Endothelial cell of umbilical vein (primary cell): ENCODE data around the gene BSND.

Experiments used
- CTCF ChIP-seq, 2 donors: IDR thresholded peaks; 1 replicate in 1 of 2; 2 replicates in 1 of 2; pipeline ENCODE4 v1.5.1; 2011; ENCODE audit warnings: low read length in 2 of 2, mild to moderate bottlenecking in 2 of 2, moderate library complexity in 2 of 2, control low read depth in 1 of 2, inconsistent platforms in 1 of 2, low read depth in 1 of 2; ENCODE audit not compliant: insufficient read depth in 1 of 2; ENCODE audit errors: extremely low read depth in 1 of 2
- FOS ChIP-seq: IDR thresholded peaks from 2 replicates; pipeline ENCODE4 v1.6.1; 2011; ENCODE audit warnings: mild to moderate bottlenecking, low read length, moderate library complexity, borderline replicate concordance; ENCODE audit not compliant: insufficient read depth
- POLR2AphosphoS5 ChIP-seq: IDR thresholded peaks from 2 replicates; pipeline ENCODE4 v1.6.1; 2012; ENCODE audit warnings: low read depth, mild to moderate bottlenecking, control low read depth, low read length, moderate library complexity; ENCODE audit not compliant: insufficient read depth

- TF ChIP-seq CTCF (IDR thresholded peaks at IDR 0.05; ENCODE audit: extremely low read depth in 1 of 2, insufficient read depth in 1 of 2, low read depth in 1 of 2, low read length in 2 of 2), result no peak
- no peak for TF ChIP-seq POLR2AphosphoS5
- no peak for TF ChIP-seq FOS
Measured at GRCh38 chr1:55049914-55050278, 51.2 kb downstream of the BSND start.
